Measurements from ENCODE around the gene SPDYE6.
"Not testable (repeated sequence)": the region's sequence is repeated elsewhere in the genome, so short reads cannot be mapped to it uniquely, and the experiment has no call there.

SPDYE6 gene, protein sequence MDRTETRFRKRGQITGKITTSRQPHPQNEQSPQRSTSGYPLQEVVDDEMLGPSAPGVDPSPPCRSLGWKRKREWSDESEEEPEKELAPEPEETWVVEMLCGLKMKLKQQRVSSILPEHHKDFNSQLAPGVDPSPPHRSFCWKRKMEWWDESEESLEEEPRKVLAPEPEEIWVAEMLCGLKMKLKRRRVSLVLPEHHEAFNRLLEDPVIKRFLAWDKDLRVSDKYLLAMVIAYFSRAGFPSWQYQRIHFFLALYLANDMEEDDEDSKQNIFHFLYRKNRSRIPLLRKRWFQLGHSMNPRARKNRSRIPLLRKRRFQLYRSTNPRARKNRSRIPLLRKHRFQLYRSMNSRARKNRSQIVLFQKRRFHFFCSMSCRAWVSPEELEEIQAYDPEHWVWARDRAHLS

GRCh38 chr7:102356344-102356743 lies at the start of gene SPDYE6:
TSS of gene SPDYE6 (minus strand) at chr7:102356444. CDS start at chr7:102356023, 421 bp downstream.
- not testable (repeated sequence) for DNase-seq

DNA sequence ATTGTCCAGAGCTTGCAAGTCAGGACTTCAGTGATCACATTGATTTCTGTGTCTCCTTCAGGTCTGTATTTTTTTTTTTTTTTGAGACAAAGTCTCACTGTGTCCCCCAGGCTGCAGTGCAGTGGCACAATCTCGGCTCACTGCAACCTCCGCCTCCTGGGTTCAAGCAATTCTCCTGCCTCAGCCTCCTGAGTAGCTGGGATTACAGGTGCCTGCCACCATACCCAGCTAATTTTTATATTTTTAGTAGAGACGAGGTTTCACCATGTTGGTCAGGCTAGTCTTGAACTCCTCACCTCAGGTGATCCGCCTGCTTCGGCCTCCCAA lies 48.6 kb upstream of the SPDYE6 start:
- not testable (repeated sequence) for DNase-seq

GRCh38 chr7:102404005-102404861 lies 48.0 kb upstream of the SPDYE6 start:
- peak; percentile 76 for DNase-seq

- DNase-seq = no peak
Observed at GRCh38 chr7:102403563-102403962, 47.3 kb upstream of the SPDYE6 start.

DNA sequence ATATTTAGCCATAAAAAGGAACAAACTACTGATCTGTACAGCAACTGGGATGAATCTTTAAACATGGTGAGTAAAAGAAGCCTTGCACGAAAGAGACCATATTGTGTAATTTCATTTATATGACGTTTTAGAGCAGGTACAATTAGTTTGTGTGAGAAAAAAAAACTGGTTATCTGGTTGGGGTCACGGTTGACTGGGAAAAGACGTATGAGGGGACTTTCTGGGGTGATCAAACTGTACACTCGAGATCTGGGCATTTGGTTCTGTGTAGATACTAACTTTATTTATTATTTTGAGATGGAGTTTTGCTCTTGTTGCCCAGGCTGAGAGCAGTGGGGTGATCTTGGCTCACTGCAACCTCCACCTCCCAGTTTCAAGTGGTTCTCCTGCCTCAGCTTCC lies 44.1 kb upstream of the SPDYE6 start:
- DNase-seq = no peak

GRCh38 chr7:102398543-102398942 lies 42.3 kb upstream of the SPDYE6 start:
- DNase-seq = no peak

- DNase-seq = no peak
Observed at GRCh38 chr7:102396710-102397019, 40.4 kb upstream of the SPDYE6 start.

DNA sequence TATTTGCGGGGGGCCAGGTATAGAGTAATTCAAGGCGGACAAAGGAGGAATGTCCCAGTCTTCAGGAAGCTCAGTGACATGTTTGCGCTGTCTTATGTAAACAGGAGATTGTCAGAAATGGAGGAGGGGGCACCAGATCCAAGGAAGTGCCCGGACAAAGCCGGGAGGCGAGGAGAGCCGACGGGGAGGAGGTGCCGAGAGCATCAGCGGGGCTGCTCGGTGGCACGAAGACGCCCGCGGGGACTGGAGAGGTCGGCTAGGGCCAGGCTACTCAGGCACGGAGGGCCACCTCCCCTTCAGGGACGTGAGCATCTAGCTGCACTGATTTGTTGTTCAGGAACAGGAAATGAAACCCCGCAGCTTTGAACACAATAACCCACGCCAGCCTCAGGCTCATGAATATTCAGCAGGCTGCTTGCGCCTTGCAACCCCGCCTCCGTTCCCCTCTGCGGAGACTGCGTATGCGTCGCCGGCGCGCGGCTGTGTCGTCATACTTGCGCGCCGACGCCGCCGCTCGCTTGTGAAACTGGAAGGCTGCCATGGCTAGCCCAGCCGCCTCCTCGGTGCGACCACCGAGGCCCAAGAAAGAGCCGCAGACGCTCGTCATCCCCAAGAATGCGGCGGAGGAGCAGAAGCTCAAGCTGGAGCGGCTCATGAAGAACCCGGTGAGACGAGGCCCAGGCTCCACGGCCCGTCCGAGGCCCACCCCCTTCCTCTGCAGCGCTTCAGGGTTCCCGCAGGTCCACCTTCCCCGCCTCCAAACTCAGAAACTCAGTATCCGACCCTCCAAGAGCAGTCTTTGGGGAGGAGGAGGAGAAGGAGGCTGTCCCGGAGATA lies 39.8 kb upstream of the SPDYE6 start, which contains the start of gene PRKRIP1:
Gene PRKRIP1, plus strand, starts transcription at position 491 of the 837 bp plus-strand sequence. Its CDS starts 49 bp downstream, at position 540.
- peak; percentile 99 for DNase-seq

DNA sequence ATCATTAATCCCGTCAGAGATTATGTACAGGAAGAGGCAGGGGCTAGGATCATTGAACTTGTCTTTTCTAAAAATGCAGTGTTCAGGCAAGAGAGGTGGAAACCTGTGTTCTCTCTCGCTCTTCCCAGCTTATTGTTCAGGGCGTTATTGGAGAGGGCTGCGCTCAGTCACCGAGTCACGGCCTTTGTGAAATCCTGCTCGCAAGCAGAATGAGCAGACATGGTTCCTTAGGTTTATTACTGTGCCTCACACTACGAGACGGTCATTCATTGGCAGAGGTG lies 39.3 kb upstream of the SPDYE6 start:
- no peak for DNase-seq

DNA sequence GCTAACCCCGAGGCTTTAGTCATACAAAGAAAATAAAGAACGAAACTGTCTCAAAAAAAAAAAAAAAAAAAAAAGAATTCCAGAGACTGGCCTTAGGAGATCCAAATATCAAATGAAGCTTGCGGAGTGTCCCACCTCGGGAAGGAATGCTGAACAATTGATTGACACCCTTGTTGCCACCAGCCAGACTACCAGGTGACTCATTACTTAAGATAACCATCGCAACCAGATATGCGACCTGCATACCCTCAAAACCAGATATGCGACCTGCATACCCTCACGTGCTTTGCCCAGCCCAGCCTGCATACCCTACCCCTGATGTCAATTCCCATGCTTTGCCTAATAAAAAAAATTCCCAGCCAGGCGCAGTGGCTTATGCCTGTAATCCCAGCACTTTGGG lies 37.2 kb upstream of the SPDYE6 start:
- DNase-seq = no peak

DNA sequence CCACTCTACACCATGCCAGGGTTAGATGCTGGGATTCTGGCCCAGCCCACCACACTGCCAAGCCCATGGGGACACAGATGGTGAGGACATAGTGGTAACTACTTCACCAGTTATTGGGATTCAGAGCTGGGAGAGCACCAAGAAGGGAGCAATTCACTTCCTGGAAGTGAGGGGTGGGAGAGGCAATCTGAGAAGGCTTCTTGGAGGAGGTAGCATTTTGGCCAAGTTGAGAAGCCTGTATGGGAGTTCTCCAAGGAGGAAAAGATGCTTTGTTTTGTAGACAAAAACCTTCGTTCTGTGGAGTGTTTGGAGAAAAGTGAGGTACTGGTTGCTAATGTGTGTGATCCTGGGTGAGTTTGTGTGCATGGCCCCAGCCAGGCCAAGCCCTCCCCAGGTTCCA lies 36.1 kb upstream of the SPDYE6 start:
- no peak for DNase-seq

DNA sequence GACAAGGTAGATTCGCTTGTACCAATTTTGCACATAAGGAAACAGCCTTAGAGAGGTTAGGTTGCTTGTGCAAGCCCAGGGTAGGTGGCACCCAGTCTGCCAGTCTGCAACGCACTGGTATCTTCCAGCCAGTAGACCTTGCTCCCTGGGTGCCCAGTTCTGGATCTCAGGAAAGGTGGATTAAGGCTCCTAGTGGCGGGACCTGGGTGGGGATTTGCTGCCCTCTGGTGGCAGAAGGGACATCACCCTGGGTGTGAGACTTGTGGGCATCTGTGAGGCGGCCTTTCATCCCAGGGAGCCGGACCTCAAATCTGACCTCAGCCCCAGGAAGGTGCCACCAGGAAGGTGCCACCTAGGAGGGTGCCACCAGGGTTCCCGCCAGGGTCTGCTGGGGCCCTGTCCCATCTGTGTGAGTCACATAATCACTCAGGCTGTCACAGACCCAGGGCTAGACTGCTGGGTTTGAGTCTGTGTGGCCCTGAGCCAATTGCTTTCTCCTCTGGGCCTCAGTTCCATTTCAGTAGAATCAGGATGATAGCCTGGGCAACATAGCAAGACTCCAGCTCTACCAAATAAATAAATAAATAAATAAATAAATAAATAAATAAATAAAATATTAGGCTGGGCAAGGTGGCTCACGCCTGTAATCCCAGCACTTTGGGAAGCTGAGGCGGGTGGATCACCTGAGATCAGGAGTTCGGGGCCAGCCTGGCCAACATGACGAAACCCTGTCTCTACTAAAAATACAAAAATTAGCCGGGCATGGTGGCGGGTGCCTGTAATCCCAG lies 34.6 kb upstream of the SPDYE6 start:
- peak; percentile 76 for DNase-seq

- DNase-seq = peak; percentile 4
Observed at GRCh38 chr7:102389810-102390209, 33.6 kb upstream of the SPDYE6 start.

DNA sequence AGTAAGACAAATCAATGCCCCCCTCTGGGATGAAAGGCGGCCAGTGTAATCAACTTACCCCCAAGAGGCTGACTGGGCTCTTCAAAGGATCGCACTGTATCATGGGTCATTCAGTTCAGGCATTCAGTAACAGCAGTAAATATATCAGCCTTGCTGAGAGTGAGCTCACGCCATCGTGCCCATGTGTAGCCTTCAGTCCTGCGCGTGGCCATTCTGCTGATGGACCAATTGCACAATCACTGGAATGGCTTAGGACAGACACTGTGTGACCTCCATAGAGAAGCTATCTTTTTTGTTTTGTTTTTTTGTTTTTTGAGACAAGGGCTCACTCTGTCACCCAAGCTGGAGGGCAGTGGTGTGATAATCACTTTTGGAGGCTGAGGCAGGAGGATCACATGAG lies 30.8 kb upstream of the SPDYE6 start:
- no peak for DNase-seq

GRCh38 chr7:102381696-102382425 lies 25.6 kb upstream of the SPDYE6 start:
- DNase-seq = not testable (repeated sequence)

DNA sequence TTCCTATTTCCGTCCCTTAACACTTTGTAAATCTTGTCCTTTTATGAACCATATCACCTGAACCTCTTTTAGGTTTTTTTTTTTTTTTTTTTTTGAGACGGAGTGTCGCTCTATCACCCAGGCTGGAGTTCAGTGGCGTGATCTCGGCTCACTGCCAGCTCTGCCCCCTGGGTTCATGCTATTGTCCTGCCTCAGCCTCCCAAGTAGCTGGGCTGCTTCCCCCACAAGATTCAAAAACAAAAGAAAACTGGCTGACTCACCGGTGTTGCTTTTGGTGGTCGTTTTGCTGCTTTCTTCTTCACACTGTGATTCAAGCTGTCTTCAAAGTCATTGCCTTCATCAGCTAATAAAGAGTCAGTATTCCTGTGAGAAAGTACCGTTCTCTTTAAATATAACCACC lies 24.6 kb upstream of the SPDYE6 start:
- DNase-seq = not testable (repeated sequence)

GRCh38 chr7:102376964-102377466 lies 20.8 kb upstream of the SPDYE6 start:
- DNase-seq = peak; percentile 46

GRCh38 chr7:102372796-102373195 lies 16.6 kb upstream of the SPDYE6 start:
- DNase-seq = not testable (repeated sequence)

DNA sequence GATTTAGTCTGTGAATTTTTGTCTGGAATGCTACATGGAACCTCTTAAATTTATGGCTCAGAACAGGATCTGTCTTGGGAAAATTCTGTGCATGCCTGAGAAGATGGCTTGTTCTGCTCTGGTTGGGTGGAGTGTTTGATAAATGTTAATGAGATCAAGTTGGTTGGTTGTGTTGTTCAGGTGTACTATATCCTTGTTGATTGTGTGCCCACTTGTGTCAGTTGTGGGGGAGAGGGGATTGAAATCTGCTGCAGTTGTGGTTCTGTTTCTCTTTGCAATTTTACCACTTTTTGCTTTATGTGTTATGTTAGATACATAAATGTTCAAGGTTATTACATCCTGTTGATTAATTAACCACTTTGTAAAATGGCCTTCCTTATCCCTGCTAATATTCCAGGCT lies 13.8 kb upstream of the SPDYE6 start:
- DNase-seq = not testable (repeated sequence)

DNA sequence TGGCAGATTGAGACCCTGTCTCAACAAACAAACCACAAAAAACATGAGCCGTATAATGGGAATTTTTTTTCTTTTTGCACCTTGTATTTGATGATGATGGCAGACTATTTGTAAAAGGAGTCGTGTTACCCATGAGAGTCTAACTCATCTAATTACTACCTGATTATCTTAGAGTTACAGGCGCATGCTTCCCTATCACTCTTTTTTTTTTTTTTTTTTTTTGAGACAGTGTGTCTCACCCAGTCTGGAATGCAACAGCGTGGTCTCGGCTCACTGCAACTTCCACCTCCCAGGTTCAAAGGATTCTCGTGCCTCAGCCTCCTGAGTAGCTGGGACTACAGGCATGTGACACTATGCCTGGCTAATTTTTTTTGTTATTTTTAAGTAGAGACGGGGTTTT lies 9.1 kb upstream of the SPDYE6 start:
- DNase-seq = not testable (repeated sequence)

GRCh38 chr7:102364394-102364886 lies 8.2 kb upstream of the SPDYE6 start:
- not testable (repeated sequence) for DNase-seq

Data from inflammatory macrophage treated with lipopolysaccharide for 4 hours (primary cell).